MCF 10A (cell line): ENCODE data around the gene ZBTB34. TPM values are rescaled to one million over a fixed set of nuclear protein-coding genes. Genes with fewer than 3 reads are reported as not detected.

Source experiments
- BruUV-seq: library from RNA; stranded (reverse); fragments of 400-500 nt; replicated peaks from 2 replicates; lab custom pipeline; 2021; lab: Mats Ljungman, UMichigan
- CTCF ChIA-PET: fragments of 300-600 bp; sonication (Branson Sonifier 250); formaldehyde crosslinking; extraction: SDS; loops from one replicate; lab custom pipeline; 2021; ENCODE audit warnings: antibody characterized with exemption, inconsistent platforms; lab: Yijun Ruan, JAX
- POLR2A ChIA-PET: fragments of 300-600, 350-650 bp; sonication (Branson Sonifier 250); formaldehyde crosslinking; extraction: SDS; loops from one replicate; lab custom pipeline; 2020; ENCODE audit warnings: antibody characterized with exemption, inconsistent platforms; lab: Yijun Ruan, JAX
- DNase-seq: peaks from one replicate; pipeline ENCODE4 v3.0.0-alpha.2; 2018; ENCODE audit not compliant: unreplicated experiment
- H3K27ac Mint-ChIP-seq: one replicate; pipeline ENCODE4 v1.8.0; 2022; ENCODE audit warnings: mild to moderate bottlenecking, low read depth, mixed read lengths; ENCODE audit not compliant: unreplicated experiment
- H3K27me3 Mint-ChIP-seq: one replicate; pipeline ENCODE4 v1.8.0; 2022; ENCODE audit warnings: mixed read lengths; ENCODE audit not compliant: insufficient read depth, unreplicated experiment
- H3K36me3 Mint-ChIP-seq: one replicate; pipeline ENCODE4 v1.8.0; 2022; ENCODE audit warnings: mild to moderate bottlenecking, moderate library complexity, mixed read lengths; ENCODE audit not compliant: insufficient read depth, unreplicated experiment
- H3K4me1 Mint-ChIP-seq: one replicate; pipeline ENCODE4 v1.8.0; 2022; ENCODE audit warnings: mixed read lengths; ENCODE audit not compliant: insufficient read depth, unreplicated experiment
- H3K4me3 Mint-ChIP-seq: one replicate; pipeline ENCODE4 v1.8.0; 2022; ENCODE audit warnings: mild to moderate bottlenecking, moderate library complexity, mixed read lengths; ENCODE audit not compliant: unreplicated experiment
- H3K9me3 Mint-ChIP-seq: one replicate; pipeline ENCODE4 v1.8.0; 2022; ENCODE audit warnings: mixed read lengths; ENCODE audit not compliant: unreplicated experiment
- intact Hi-C: fragments of 100-400 bp; cut with micrococcal nuclease; formaldehyde crosslinking; loops from 2 replicates; pipeline ENCODE4 v1.14.1; 2022
- total RNA-seq: library from RNA; stranded (reverse); gene quantifications from 2 replicates; pipeline ENCODE4 v1.2.3, GENCODE V29; 2022
- TF ChIP-seq, protein P1 (sequence below): fragments of 200-600 bp; IDR thresholded peaks from one replicate; pipeline ENCODE4 v1.8.0; 2022; ENCODE audit warnings: antibody characterized with exemption, mild to moderate bottlenecking; ENCODE audit not compliant: unreplicated experiment

The ZBTB34 gene
- total RNA-seq, 1 experiment from 2014 or later = 4.6 TPM

DNA sequence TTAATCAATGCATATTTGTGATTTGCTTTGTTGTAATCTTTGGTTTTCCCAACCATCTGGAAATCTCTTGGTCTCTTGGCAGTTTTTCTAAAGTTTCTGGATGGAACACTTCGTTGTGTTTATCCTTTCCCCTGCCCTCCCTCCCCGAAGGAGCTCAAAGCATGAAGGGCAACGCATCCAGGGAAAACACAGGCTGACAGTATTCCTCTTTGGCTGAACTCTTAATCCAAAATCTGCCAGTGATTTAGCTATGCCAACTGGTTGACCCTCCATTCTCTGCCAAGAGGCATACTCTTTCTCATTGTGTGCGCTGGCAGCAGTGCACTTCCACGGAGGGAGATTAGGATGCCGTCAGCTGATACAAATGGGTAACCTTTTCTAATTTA, 20.5 kb downstream of the ZBTB34 start:
- peaks cover 26% of the 10 kb centered on the region for H3K36me3 Mint-ChIP-seq
- TSS peak; percentile 14 for BruUV-seq
- H3K27ac Mint-ChIP-seq = no peak overlapping the region
- H3K27me3 Mint-ChIP-seq = no peaks in the 10 kb centered on the region
- POLR2A ChIA-PET = interaction anchor here (0.8 kb wide), 1 partner anchor 15 kb away, joined by 3 read pairs; no protein-coding TSS in a partner anchor
- no peak overlapping the region for H3K4me3 Mint-ChIP-seq
- no peaks in the 10 kb centered on the region for H3K9me3 Mint-ChIP-seq
- H3K4me1 Mint-ChIP-seq = no peaks in the 10 kb centered on the region
- intact Hi-C loops = no loop called here
- CTCF ChIA-PET = no interaction called here
- no peak for DNase-seq
- TF ChIP-seq, protein P1, sequence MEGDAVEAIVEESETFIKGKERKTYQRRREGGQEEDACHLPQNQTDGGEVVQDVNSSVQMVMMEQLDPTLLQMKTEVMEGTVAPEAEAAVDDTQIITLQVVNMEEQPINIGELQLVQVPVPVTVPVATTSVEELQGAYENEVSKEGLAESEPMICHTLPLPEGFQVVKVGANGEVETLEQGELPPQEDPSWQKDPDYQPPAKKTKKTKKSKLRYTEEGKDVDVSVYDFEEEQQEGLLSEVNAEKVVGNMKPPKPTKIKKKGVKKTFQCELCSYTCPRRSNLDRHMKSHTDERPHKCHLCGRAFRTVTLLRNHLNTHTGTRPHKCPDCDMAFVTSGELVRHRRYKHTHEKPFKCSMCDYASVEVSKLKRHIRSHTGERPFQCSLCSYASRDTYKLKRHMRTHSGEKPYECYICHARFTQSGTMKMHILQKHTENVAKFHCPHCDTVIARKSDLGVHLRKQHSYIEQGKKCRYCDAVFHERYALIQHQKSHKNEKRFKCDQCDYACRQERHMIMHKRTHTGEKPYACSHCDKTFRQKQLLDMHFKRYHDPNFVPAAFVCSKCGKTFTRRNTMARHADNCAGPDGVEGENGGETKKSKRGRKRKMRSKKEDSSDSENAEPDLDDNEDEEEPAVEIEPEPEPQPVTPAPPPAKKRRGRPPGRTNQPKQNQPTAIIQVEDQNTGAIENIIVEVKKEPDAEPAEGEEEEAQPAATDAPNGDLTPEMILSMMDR = no peak

DNA sequence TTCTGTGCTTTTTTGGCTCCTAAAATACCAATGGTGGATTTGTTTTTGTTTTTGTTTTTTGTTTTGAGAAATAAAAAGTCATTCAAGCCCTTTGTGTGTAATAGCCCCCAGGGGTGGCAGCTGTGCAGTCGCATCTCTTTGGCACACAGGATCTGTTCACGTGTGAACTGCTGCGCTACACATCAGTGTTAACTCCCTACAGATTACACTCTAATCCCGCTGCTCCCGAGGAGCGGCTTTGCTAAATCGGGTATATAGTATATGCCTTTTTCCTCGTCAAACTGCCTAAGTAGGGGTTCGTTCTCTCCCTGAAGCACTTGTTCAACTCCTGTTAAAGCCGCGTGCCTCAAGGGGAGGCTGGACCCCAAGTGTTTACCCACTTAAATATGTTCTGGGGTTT, 22.3 kb downstream of the ZBTB34 start:
- POLR2A ChIA-PET = no interaction called here
- BruUV-seq = no TSS peak

DNA sequence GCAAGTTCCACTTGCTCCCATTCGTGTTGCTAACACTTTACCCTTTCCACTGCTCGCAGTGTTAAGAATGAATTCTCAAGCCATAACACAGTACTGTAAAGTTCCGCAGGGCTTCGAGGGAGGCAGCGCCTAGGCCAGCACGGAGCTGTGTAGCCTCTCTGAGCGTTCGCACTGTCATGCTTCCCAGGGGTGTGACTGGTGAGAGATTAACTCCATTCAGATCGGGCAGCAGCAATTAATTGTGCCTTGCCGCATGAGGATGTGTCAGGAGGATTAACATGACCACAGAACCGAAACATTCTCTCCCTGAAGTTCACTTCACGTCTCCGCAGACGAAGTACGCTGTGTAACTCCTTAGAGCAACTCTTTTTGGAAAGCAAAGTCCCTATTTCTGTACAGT, 23.2 kb downstream of the ZBTB34 start:
- Mint-ChIP-seq H3K9me3 (no peaks in the 10 kb centered on the region), H3K27me3 (no peaks in the 10 kb centered on the region), H3K4me1 (no peaks in the 10 kb centered on the region), H3K4me3 (no peak overlapping the region), H3K27ac (no peak overlapping the region), H3K36me3 (peaks cover 26% of the 10 kb centered on the region)
- no peak for DNase-seq
- no TSS peak for BruUV-seq
- intact Hi-C loops = no loop called here
- ChIA-PET CTCF (no interaction called here), POLR2A (interaction anchor here (1.2 kb wide), 1 partner anchor 15 kb away, joined by 3 read pairs; no protein-coding TSS in a partner anchor)
- TF ChIP-seq, protein P1 = no peak

More for the DNA sequence above, 22.3 kb downstream of the ZBTB34 start:
- no peaks in the 10 kb centered on the region for H3K9me3 Mint-ChIP-seq
- H3K27me3 Mint-ChIP-seq = no peaks in the 10 kb centered on the region
- intact Hi-C loops = no loop called here
- CTCF ChIA-PET = no interaction called here
- no peaks in the 10 kb centered on the region for H3K4me1 Mint-ChIP-seq
- TF ChIP-seq, protein P1 = no peak
- H3K4me3 Mint-ChIP-seq = no peak overlapping the region
- no peak for DNase-seq
- H3K27ac Mint-ChIP-seq = no peak overlapping the region
- H3K36me3 Mint-ChIP-seq = peaks cover 26% of the 10 kb centered on the region

DNA sequence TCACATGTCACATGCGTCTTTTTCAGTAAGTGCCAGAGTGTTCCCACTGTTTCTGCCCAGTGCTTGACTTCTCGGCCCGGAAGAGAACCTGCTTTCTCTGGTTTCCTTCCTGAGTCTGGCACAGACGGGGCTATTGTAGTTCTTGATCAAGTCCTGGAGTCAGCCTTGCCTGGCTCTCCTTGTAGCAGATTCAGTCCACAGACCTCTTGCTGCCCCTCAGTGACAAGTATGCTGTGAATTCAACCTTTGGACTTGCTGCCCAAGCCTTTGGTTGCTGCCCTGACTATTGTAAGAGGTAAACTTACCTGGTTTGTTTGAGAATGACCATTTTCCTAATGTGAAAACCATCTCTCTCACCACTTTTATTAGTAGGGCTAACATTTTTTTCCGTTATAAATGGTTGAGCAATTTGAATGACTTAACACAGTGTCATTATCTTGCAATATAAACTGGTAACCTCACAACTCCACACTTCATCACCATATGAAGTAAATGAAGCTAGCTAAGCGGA, 24.7 kb downstream of the ZBTB34 start:
- intact Hi-C loops = no loop called here
- Mint-ChIP-seq H3K9me3 (no peaks in the 10 kb centered on the region), H3K4me3 (no peak overlapping the region), H3K36me3 (peaks cover 11% of the 10 kb centered on the region), H3K27ac (no peak overlapping the region), H3K4me1 (no peaks in the 10 kb centered on the region), H3K27me3 (no peaks in the 10 kb centered on the region)
- POLR2A ChIA-PET = no interaction called here
- DNase-seq = no peak
- BruUV-seq = no TSS peak
- TF ChIP-seq, protein P1 = no peak
- CTCF ChIA-PET = no interaction called here
